Spleen (tissue), 11 donors: ENCODE results near the gene PRKG1. TPM values are rescaled to one million over a fixed set of nuclear protein-coding genes. Genes with fewer than 3 reads are reported as not detected.

Experiments
- DNase-seq: peaks from one replicate; pipeline ENCODE4 v3.0.0-alpha.2; 2020
- H3K27ac ChIP-seq, 8 donors: fragments of 200-600 bp; sonication (generic) in 7 of 8; 1 replicate in 4 of 8; 2 replicates in 4 of 8; pipeline versions ENCODE4 v1.5.0 to v1.8.0; 2016 to 2021; ENCODE audit warnings: inconsistent platforms in 4 of 8, mild to moderate bottlenecking in 4 of 8, moderate library complexity in 1 of 8
- H3K27me3 ChIP-seq, 7 donors: fragments of 200-600 bp; sonication (generic) in 6 of 7; replicated peaks in 1 of 7; 1 replicate in 4 of 7; 2 replicates in 3 of 7; pipeline versions ENCODE4 v1.5.0 to v1.8.0; 2016 to 2021; ENCODE audit warnings: inconsistent platforms in 3 of 7, mild to moderate bottlenecking in 1 of 7
- H3K36me3 ChIP-seq, 6 donors: fragments of 200-600 bp; sonication (generic) in 5 of 6; 1 replicate in 4 of 6; 2 replicates in 2 of 6; pipeline versions ENCODE4 v1.5.0 to v1.8.0; 2016 to 2021; ENCODE audit warnings: inconsistent platforms in 2 of 6
- H3K4me1 ChIP-seq, 6 donors: fragments of 200-600 bp; sonication (generic) in 5 of 6; 1 replicate in 3 of 6; 2 replicates in 3 of 6; pipeline versions ENCODE4 v1.5.0 to v1.8.0; 2016 to 2021; ENCODE audit warnings: inconsistent platforms in 3 of 6
- H3K4me3 ChIP-seq, 8 donors: fragments of 200-600 bp; sonication (generic) in 7 of 8; 1 replicate in 4 of 8; 2 replicates in 4 of 8; pipeline versions ENCODE4 v1.5.0 to v1.8.0; 2016 to 2021; ENCODE audit warnings: inconsistent platforms in 4 of 8, mild to moderate bottlenecking in 4 of 8, moderate library complexity in 2 of 8
- H3K9me3 ChIP-seq, 8 donors: fragments of 200-600 bp; sonication (generic) in 7 of 8; 1 replicate in 4 of 8; 2 replicates in 4 of 8; pipeline versions ENCODE4 v1.5.0 to v1.8.0; 2016 to 2021; ENCODE audit warnings: inconsistent platforms in 4 of 8
- POLR2A ChIP-seq, 3 donors: fragments of 450-650 bp; IDR thresholded peaks; one replicate each; pipeline ENCODE4 v1.5.1; 2017; ENCODE audit warnings: antibody characterized with exemption in 3 of 3, mild to moderate bottlenecking in 1 of 3
- POLR2AphosphoS5 ChIP-seq, 3 donors: sonication (generic); formaldehyde crosslinking; IDR thresholded peaks; one replicate each; pipeline ENCODE4 v1.5.1; 2017; ENCODE audit warnings: antibody characterized with exemption in 3 of 3
- WGBS, 5 donors: extraction: QIAGEN DNeasy Blood & Tissue Kit in 3 of 5; methylation state at CpG; one replicate each; pipeline versions ENCODE4 v1.1.5 to v1.1.7; 2013 to 2018; 5-methylcytosine and 5-hydroxymethylcytosine counted together
- intact Hi-C: fragments of 100-400 bp; cut with DNase I; formaldehyde crosslinking; loops from one replicate; pipeline ENCODE4 v1.15.0; 2023; ENCODE audit warnings: low total_unique reads
- polyA plus RNA-seq, 3 donors: library from polyadenylated mRNA; stranded (reverse); fragments of 200-250 nt; gene quantifications; one replicate each; pipeline ENCODE4 v1.2.1, GENCODE V29; 2013
- total RNA-seq, 7 donors: library from RNA; depleted of rRNA in 3 of 7; stranded (reverse); fragments of >200 nt in 3 of 7; fragmentation: NEBNext Ultra II Directional in 4 of 7; extraction: Animal tissue kit (Norgen Biotek cat#: 25700) in 4 of 7; gene quantifications; one replicate each; pipeline versions ENCODE4 v1.1.0 to v1.2.1, GENCODE V29; 2016 to 2021
- TF ChIP-seq, protein P1 (sequence below), 11 experiments: fragments of 200-600 bp in 7 of 11; fragments of 450-650 bp in 4 of 11; sonication (generic) in 4 of 11; IDR thresholded peaks in 8 of 11; conservative IDR thresholded peaks in 3 of 11; 1 replicate in 7 of 11; 2 replicates in 4 of 11; pipeline versions ENCODE4 v1.4.0 to v1.8.0; 2016 to 2021; ENCODE audit warnings: antibody characterized with exemption in 11 of 11, inconsistent platforms in 4 of 11, mild to moderate bottlenecking in 1 of 11
- donor health status: healthy with polysubstance abuse.
- donor health status: DM: no; HTN: no; CAD: no; lungs with moderate emphysema.
- donor health status: DM: no; HTN: no; CAD: no.
- donor health status: Bipolar disorder and iron deficiency.
- donor health status: healthy.
- donor health status: DM: no; HTN: no; CAD: no.
- donor health status: DM: yes; HTN: yes; CAD: no.

PRKG1 gene
- total and polyA plus RNA-seq, 10 donors, result 0.65 to 10.5 (median 7.2) TPM

DNA sequence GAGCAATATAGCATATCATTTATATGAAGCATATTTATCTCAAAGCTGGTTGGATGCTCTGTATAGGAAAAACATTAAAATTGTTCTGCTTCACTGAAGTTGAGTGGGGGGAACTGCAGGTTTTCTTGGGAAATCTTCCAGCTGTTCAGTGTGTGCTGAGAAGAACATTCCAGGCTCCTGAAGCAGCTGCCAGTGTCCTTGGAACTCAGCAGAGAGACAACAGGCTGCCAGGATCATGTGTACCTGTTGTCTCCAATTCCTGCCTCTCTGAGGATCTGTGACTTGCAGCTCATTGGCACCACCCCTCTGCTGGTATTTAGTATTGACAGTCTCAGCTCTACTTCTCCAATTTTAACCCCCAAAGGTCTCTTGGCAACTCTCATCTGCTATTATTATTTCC is 42.3 kb upstream of the PRKG1 start:
- no peak overlapping the region for H3K27ac ChIP-seq
- intact Hi-C loops, result no loop called here
- no peaks in the 10 kb centered on the region for H3K9me3 ChIP-seq
- H3K4me1 ChIP-seq, result no peaks in the 10 kb centered on the region
- H3K27me3 ChIP-seq, result no peaks in the 10 kb centered on the region
- TF ChIP-seq, protein P1, sequence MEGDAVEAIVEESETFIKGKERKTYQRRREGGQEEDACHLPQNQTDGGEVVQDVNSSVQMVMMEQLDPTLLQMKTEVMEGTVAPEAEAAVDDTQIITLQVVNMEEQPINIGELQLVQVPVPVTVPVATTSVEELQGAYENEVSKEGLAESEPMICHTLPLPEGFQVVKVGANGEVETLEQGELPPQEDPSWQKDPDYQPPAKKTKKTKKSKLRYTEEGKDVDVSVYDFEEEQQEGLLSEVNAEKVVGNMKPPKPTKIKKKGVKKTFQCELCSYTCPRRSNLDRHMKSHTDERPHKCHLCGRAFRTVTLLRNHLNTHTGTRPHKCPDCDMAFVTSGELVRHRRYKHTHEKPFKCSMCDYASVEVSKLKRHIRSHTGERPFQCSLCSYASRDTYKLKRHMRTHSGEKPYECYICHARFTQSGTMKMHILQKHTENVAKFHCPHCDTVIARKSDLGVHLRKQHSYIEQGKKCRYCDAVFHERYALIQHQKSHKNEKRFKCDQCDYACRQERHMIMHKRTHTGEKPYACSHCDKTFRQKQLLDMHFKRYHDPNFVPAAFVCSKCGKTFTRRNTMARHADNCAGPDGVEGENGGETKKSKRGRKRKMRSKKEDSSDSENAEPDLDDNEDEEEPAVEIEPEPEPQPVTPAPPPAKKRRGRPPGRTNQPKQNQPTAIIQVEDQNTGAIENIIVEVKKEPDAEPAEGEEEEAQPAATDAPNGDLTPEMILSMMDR (IDR thresholded peaks at IDR 0.05 in 8 of 11, conservative IDR thresholded peaks at IDR 0.05 in 3 of 11), result no peak
- no peak for TF ChIP-seq POLR2A (IDR thresholded peaks at IDR 0.05)
- TF ChIP-seq POLR2AphosphoS5 (IDR thresholded peaks at IDR 0.05), result no peak
- H3K4me3 ChIP-seq, result no peak overlapping the region
- no peaks in the 10 kb centered on the region for H3K36me3 ChIP-seq
- no peak for DNase-seq

DNA sequence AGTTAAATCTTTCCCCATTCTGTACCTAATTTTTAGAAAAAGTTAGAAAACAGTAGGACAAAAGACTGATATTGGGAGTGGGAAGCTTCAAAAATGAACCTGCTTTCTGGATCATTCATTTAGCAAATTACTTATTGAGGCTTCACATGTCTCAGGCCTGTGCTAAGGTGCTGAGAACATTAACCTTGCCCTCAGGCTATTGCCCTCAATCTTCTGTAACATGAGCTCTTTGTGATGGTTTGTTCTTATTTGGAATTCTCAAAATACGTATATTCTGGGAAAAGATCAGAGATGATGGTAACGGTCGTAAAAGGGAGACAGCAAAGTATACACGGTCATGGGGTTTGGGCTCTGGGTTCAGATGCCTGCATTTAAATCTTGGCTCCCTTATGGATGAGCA is 39.5 kb upstream of the PRKG1 start:
- Histone ChIP-seq H3K4me1 (no peaks in the 10 kb centered on the region), H3K27ac (no peak overlapping the region), H3K36me3 (no peaks in the 10 kb centered on the region), H3K27me3 (no peaks in the 10 kb centered on the region), H3K4me3 (no peak overlapping the region), H3K9me3 (no peaks in the 10 kb centered on the region)
- no peak for DNase-seq
- WGBS, 5 donors, result 88 to 94% (median 93%) methylated on average over 4 of the region's 4 CpGs
- intact Hi-C loops, result no loop called here
- TF ChIP-seq POLR2AphosphoS5 (IDR thresholded peaks at IDR 0.05) (no peak), POLR2A (IDR thresholded peaks at IDR 0.05) (no peak)
- TF ChIP-seq, protein P1 (IDR thresholded peaks at IDR 0.05 in 8 of 11, conservative IDR thresholded peaks at IDR 0.05 in 3 of 11), result no peak

DNA sequence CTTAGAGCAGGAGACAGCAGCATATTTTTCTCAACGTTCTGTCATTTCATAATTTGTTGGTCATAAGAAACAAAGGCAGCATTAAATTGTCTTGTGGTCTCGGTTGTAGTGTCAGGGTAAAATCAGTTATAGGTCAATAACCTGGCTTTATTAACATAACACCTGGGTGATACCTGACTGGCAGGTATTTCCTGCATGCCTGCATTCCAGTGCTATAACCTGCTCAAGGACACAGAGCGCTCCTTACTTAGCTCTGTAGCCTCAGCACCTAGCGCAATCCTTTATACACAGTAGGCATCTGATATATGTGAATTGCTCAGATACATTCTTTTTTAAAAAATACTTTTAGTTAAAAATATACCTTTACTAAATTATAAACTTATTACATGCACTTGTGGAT is 38.9 kb upstream of the PRKG1 start:
- Histone ChIP-seq H3K4me1 (no peaks in the 10 kb centered on the region), H3K4me3 (no peak overlapping the region), H3K27me3 (no peaks in the 10 kb centered on the region), H3K9me3 (no peaks in the 10 kb centered on the region), H3K27ac (no peak overlapping the region), H3K36me3 (no peaks in the 10 kb centered on the region)
- intact Hi-C loops, result no loop called here
- no peak for DNase-seq
- WGBS, 5 donors, result 82 to 93% (median 89%) methylated on average over 4 of the region's 4 CpGs
- TF ChIP-seq POLR2AphosphoS5 (IDR thresholded peaks at IDR 0.05), result no peak
- TF ChIP-seq, protein P1 (IDR thresholded peaks at IDR 0.05 in 8 of 11, conservative IDR thresholded peaks at IDR 0.05 in 3 of 11), result no peak
- TF ChIP-seq POLR2A (IDR thresholded peaks at IDR 0.05), result no peak

DNA sequence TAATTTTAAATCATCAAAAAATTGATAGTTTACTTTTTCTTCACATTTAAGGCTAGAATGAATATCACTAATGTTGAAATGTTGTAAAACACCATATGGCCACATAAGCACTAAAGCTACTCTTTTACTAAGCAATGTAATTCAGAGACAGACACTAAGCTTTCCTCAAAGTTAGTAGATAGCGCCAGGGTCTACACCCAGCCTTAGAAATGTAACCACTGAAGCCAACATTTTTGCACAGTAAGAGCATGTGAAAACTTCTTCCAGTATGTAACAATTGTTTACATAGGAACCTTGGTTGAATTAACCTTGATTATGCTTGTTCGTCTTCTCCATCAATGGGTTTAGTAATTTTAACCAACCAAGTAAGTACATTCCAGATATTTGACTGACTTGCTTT is 28.4 kb upstream of the PRKG1 start:
- no peak overlapping the region for H3K4me3 ChIP-seq
- no peaks in the 10 kb centered on the region for H3K9me3 ChIP-seq
- no peaks in the 10 kb centered on the region for H3K36me3 ChIP-seq
- intact Hi-C loops, result no loop called here
- 89 to 99% (median 92%) methylated on average over 2 of the region's 2 CpGs for WGBS, 5 donors
- DNase-seq, result no peak
- no peaks in the 10 kb centered on the region for H3K4me1 ChIP-seq
- H3K27ac ChIP-seq, result no peak overlapping the region
- TF ChIP-seq POLR2AphosphoS5 (IDR thresholded peaks at IDR 0.05) (no peak), POLR2A (IDR thresholded peaks at IDR 0.05) (no peak)
- TF ChIP-seq, protein P1 (IDR thresholded peaks at IDR 0.05 in 8 of 11, conservative IDR thresholded peaks at IDR 0.05 in 3 of 11), result no peak
- no peaks in the 10 kb centered on the region for H3K27me3 ChIP-seq
